HCT116 (cell line): Measurements from ENCODE around the gene TELO2. TPM values are rescaled to one million over a fixed set of nuclear protein-coding genes. Genes with fewer than 3 reads are reported as not detected.

Experiments
- ATAC-seq: fragments of 200-7000 bp; cut with Tn5 transposase; 2 replicates; pipeline ENCODE4 v1.9.1; 2020; ENCODE audit warnings: mild to moderate bottlenecking, moderate library complexity
- BruUV-seq: library from RNA; stranded (reverse); fragments of 400-500 nt; replicated peaks from 2 replicates; lab custom pipeline; 2021; lab: Mats Ljungman, UMichigan
- CTCF ChIA-PET: fragments of 300-600 bp; sonication (Branson Sonifier 250); formaldehyde crosslinking; loops from one replicate; lab custom pipeline; 2021; ENCODE audit warnings: antibody characterized with exemption; lab: Charles Lee
- POLR2A ChIA-PET: fragments of 300-600, 350-600 bp; sonication (Branson Sonifier 250); formaldehyde crosslinking; loops from one replicate; lab custom pipeline; 2021; ENCODE audit warnings: antibody characterized with exemption; lab: Charles Lee
- RAD21 ChIA-PET, 2 experiments: fragments of 300-600 bp; sonication (Branson Sonifier 250); formaldehyde crosslinking; loops; one replicate each; lab custom pipeline; 2023; ENCODE audit warnings: low total read pairs in 2 of 2; ENCODE audit not compliant: uncharacterized antibody in 2 of 2, unreplicated experiment in 2 of 2, low non-redundant PET in 1 of 2; lab: Charles Lee
- DNase-seq: peaks from one replicate; pipeline ENCODE4 v3.0.0-alpha.2; 2010; ENCODE audit warnings: low read depth, low spot score
- H2AFZ ChIP-seq: fragments of 200-600 bp; shearing (Covaris generic), sonication (generic); 2 replicates; pipeline ENCODE4 v1.6.1; 2017; ENCODE audit warnings: low read depth, mixed run types, mixed read lengths, antibody characterized with exemption, low read length; ENCODE audit not compliant: poor library complexity, severe bottlenecking
- H3K27ac ChIP-seq: 2 replicates; pipeline ENCODE4 v1.5.1; 2012; ENCODE audit warnings: low read depth, low read length
- H3K27me3 ChIP-seq: fragments of 200-600 bp; sonication (generic); 2 replicates; pipeline ENCODE4 v1.6.1; 2016; ENCODE audit warnings: mixed run types, low read length, mixed read lengths; ENCODE audit not compliant: insufficient read depth
- H3K36me3 ChIP-seq, 2 experiments: fragments of 200-500 bp in 1 of 2; fragments of 200-600 bp in 1 of 2; sonication (Bioruptor generic) in 1 of 2; sonication (generic) in 1 of 2; 2 replicates each; pipeline versions ENCODE4 v1.5.1 to v1.6.1; 2014 to 2016; ENCODE audit warnings: low read length in 2 of 2, inconsistent platforms in 1 of 2, mixed read lengths in 1 of 2, mixed run types in 1 of 2; ENCODE audit not compliant: insufficient read depth in 2 of 2, control insufficient read depth in 1 of 2
- H3K4me1 ChIP-seq, 2 experiments: fragments of 200-600 bp in 1 of 2; sonication (generic) in 1 of 2; 2 replicates each; pipeline versions ENCODE4 v1.5.1 to v1.6.1; 2012 to 2017; ENCODE audit warnings: low read length in 2 of 2, inconsistent platforms in 1 of 2, mild to moderate bottlenecking in 1 of 2, mixed read lengths in 1 of 2, mixed run types in 1 of 2, moderate library complexity in 1 of 2; ENCODE audit not compliant: insufficient read depth in 2 of 2, control insufficient read depth in 1 of 2
- H3K4me2 ChIP-seq: fragments of 200-600 bp; sonication (generic); 2 replicates; pipeline ENCODE4 v1.6.1; 2017; ENCODE audit warnings: mixed run types, low read length, mixed read lengths
- H3K4me3 ChIP-seq, 2 experiments: fragments of 200-600 bp in 1 of 2; sonication (generic) in 1 of 2; replicated peaks in 1 of 2; 2 replicates each; pipeline ENCODE4 v1.5.1; 2011 to 2016; ENCODE audit warnings: low read length in 2 of 2, control low read depth in 1 of 2, low read depth in 1 of 2, mild to moderate bottlenecking in 1 of 2, mixed read lengths in 1 of 2, mixed run types in 1 of 2
- H3K79me2 ChIP-seq: fragments of 200-600 bp; sonication (generic); 2 replicates; pipeline ENCODE4 v1.6.1; 2017; ENCODE audit warnings: mild to moderate bottlenecking, mixed run types, low read length, moderate library complexity, mixed read lengths; ENCODE audit not compliant: insufficient read depth
- H3K9ac ChIP-seq: fragments of 200-600 bp; sonication (generic); 2 replicates; pipeline ENCODE4 v1.6.1; 2016; ENCODE audit warnings: low read length, mixed read lengths
- H3K9me2 ChIP-seq: fragments of 200-600 bp; sonication (generic), shearing (Covaris generic); 2 replicates; pipeline ENCODE4 v1.6.1; 2017; ENCODE audit warnings: mixed run types, mild to moderate bottlenecking, moderate library complexity; ENCODE audit not compliant: insufficient read depth
- H3K9me3 ChIP-seq, 2 experiments: fragments of 200-500 bp in 1 of 2; fragments of 200-600 bp in 1 of 2; sonication (Bioruptor generic) in 1 of 2; sonication (generic) in 1 of 2; 2 replicates each; pipeline ENCODE4 v1.6.1; 2014 to 2017; ENCODE audit warnings: low read length in 2 of 2, mixed read lengths in 2 of 2, inconsistent platforms in 1 of 2, low read depth in 1 of 2, mild to moderate bottlenecking in 1 of 2, mixed run types in 1 of 2, moderate library complexity in 1 of 2; ENCODE audit not compliant: control insufficient read depth in 1 of 2, insufficient read depth in 1 of 2
- H4K20me1 ChIP-seq: fragments of 200-600 bp; sonication (generic), shearing (Covaris generic); 2 replicates; pipeline ENCODE4 v1.6.1; 2017; ENCODE audit warnings: mixed run types, mild to moderate bottlenecking, moderate library complexity; ENCODE audit not compliant: insufficient read depth
- CEBPB ChIP-seq: IDR thresholded peaks from 2 replicates; pipeline ENCODE4 v1.6.1; 2012; ENCODE audit warnings: low read depth
- EZH2phosphoT487 ChIP-seq: fragments of 200-600 bp; IDR thresholded peaks from 2 replicates; pipeline ENCODE4 v1.6.1; 2018; ENCODE audit warnings: antibody characterized with exemption, borderline replicate concordance
- FOSL1 ChIP-seq: IDR thresholded peaks from 2 replicates; pipeline ENCODE4 v1.6.1; 2012; ENCODE audit warnings: low read depth
- JUND ChIP-seq: IDR thresholded peaks from 2 replicates; pipeline ENCODE4 v1.6.1; 2012
- POLR2A ChIP-seq: IDR thresholded peaks from 2 replicates; pipeline ENCODE4 v1.7.0; 2011; ENCODE audit warnings: borderline replicate concordance; ENCODE audit not compliant: insufficient read depth, insufficient read length; ENCODE audit errors: extremely low read depth
- POLR2AphosphoS5 ChIP-seq: IDR thresholded peaks from 2 replicates; pipeline ENCODE4 v1.6.1; 2011; ENCODE audit warnings: mild to moderate bottlenecking, low read depth, low read length, moderate library complexity
- SIN3A ChIP-seq: IDR thresholded peaks from 2 replicates; pipeline ENCODE4 v1.6.1; 2012; ENCODE audit warnings: low read depth
- ZFX ChIP-seq: fragments of 450-650 bp; IDR thresholded peaks from 2 replicates; pipeline ENCODE4 v1.6.1; 2017
- intact Hi-C: fragments of 100-400 bp; cut with micrococcal nuclease; formaldehyde crosslinking; loops from 2 replicates; pipeline ENCODE4 v1.10.0; 2022
- total RNA-seq: library from RNA; stranded (reverse); gene quantifications from one replicate; pipeline ENCODE4 v1.2.1, GENCODE V29; 2021; ENCODE audit not compliant: unreplicated experiment
- TF ChIP-seq, protein P1 (sequence below), 3 experiments: fragments of 200-600 bp in 1 of 3; sonication (generic) in 1 of 3; IDR thresholded peaks in 2 of 3; conservative IDR thresholded peaks in 1 of 3; 2 replicates each; pipeline ENCODE4 v1.5.1; 2012 to 2017; ENCODE audit warnings: low read depth in 2 of 3, low read length in 2 of 3, antibody characterized with exemption in 1 of 3, borderline replicate concordance in 1 of 3, control low read depth in 1 of 3, mild to moderate bottlenecking in 1 of 3, mixed read lengths in 1 of 3, mixed run types in 1 of 3, moderate library complexity in 1 of 3; ENCODE audit not compliant: insufficient read depth in 1 of 3

Gene TELO2
- total RNA-seq, 1 experiment from 2014 or later = 74.3 TPM

GRCh38 chr16:1446296-1447080 is 46.7 kb upstream of the TELO2 start:
- Histone ChIP-seq H2AFZ (no peak overlapping the region), H3K9ac (no peak overlapping the region), H3K4me3 (no peak overlapping the region), H3K9me3 (no peaks in the 10 kb centered on the region), H3K4me2 (no peak overlapping the region), H3K9me2 (no peaks in the 10 kb centered on the region), H4K20me1 (no peaks in the 10 kb centered on the region), H3K27me3 (no peaks in the 10 kb centered on the region), H3K79me2 (no peaks in the 10 kb centered on the region), H3K27ac (no peak overlapping the region), H3K36me3 (no peaks in the 10 kb centered on the region; a peak in 1 of 4 replicates), H3K4me1 (no peaks in the 10 kb centered on the region)
- TF ChIP-seq EZH2phosphoT487 (no peak), POLR2AphosphoS5 (no peak), CEBPB (no peak), FOSL1 (no peak), ZFX (no peak)
- TF ChIP-seq, protein P1, sequence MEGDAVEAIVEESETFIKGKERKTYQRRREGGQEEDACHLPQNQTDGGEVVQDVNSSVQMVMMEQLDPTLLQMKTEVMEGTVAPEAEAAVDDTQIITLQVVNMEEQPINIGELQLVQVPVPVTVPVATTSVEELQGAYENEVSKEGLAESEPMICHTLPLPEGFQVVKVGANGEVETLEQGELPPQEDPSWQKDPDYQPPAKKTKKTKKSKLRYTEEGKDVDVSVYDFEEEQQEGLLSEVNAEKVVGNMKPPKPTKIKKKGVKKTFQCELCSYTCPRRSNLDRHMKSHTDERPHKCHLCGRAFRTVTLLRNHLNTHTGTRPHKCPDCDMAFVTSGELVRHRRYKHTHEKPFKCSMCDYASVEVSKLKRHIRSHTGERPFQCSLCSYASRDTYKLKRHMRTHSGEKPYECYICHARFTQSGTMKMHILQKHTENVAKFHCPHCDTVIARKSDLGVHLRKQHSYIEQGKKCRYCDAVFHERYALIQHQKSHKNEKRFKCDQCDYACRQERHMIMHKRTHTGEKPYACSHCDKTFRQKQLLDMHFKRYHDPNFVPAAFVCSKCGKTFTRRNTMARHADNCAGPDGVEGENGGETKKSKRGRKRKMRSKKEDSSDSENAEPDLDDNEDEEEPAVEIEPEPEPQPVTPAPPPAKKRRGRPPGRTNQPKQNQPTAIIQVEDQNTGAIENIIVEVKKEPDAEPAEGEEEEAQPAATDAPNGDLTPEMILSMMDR (IDR thresholded peaks at IDR 0.05 in 2 of 3, conservative IDR thresholded peaks at IDR 0.05 in 1 of 3; ENCODE audit: borderline replicate concordance in 1 of 3, insufficient read depth in 1 of 3, low read depth in 2 of 3, low read length in 2 of 3) = no peak
- intact Hi-C loops = no loop called here
- ChIA-PET POLR2A (no interaction called here), CTCF (no interaction called here), RAD21 (no interaction called here)
- DNase-seq (no peak), ATAC-seq (no peak)
- no TSS peak for BruUV-seq

GRCh38 chr16:1447965-1448364 is 45.2 kb upstream of the TELO2 start:
- intact Hi-C loops = no loop called here
- no peak overlapping the region for H3K9ac ChIP-seq
- H3K36me3 ChIP-seq = no peaks in the 10 kb centered on the region; a peak in 1 of 4 replicates
- ATAC-seq (no peak), DNase-seq (no peak)
- H3K4me2 ChIP-seq = no peak overlapping the region
- no peaks in the 10 kb centered on the region for H3K9me3 ChIP-seq
- H3K27me3 ChIP-seq = no peaks in the 10 kb centered on the region
- H3K4me3 ChIP-seq = no peak overlapping the region
- no peaks in the 10 kb centered on the region for H4K20me1 ChIP-seq
- no peaks in the 10 kb centered on the region for H3K79me2 ChIP-seq
- H2AFZ ChIP-seq = no peak overlapping the region
- no peak for TF ChIP-seq ZFX
- no peak for TF ChIP-seq SIN3A
- TF ChIP-seq EZH2phosphoT487 = no peak
- no peak for TF ChIP-seq JUND
- TF ChIP-seq POLR2A = no peak
- TF ChIP-seq, all 23 proteins: peak for 0
- POLR2A ChIA-PET = no interaction called here
- RAD21 ChIA-PET = no interaction called here
- no peaks in the 10 kb centered on the region for H3K9me2 ChIP-seq
- CTCF ChIA-PET = no interaction called here
- BruUV-seq = no TSS peak
- H3K27ac ChIP-seq = no peak overlapping the region
- H3K4me1 ChIP-seq = no peaks in the 10 kb centered on the region
